ENCODE results near the gene PRICKLE1.

The PRICKLE1 gene

DNA sequence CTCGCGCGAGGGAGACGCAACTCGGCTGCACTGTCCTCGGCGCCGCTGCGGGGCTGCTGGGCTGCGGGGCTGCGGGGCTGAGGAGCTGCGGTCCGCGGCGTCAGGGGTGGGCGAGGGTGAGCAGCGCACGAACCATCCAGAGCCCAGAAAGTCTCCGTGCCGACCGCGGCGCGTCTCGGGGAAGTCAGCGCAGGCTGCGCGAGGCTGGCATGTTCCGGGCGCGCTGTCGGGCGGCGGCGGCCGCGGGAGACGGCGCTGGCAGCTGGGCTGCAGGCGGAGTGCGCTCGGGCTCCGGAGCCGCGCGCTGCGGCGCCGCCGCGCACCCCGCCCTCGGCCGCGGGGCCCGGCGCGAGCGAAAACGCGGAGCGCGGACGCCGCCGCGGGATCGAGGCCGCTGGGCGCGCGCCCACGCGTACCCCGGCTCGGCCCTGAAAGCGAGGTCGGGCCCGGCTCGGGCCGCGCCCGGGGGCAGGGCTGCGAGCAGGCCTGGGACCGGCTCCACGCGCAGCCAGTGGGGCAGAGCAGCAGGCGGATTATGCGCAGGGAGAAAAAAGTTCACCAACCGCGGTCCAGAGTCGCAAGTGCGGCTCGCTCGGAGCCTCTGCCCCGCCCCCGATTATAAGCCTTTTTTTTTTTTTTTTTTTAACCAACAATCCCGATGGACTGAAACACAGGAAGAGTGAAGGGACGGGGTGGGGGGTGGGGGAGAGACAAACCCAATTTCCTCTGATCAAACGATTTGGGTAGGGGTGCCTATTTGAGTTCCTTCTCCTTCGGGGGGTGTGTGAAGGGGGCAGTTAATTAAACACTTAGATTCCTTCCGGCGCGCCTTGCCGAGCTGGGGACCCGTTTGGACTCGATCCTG, at the start of gene PRICKLE1:
PRICKLE1 (minus strand) TSS at position 282 of the 865 bp plus-strand sequence. CDS start 117,230 bp downstream, outside the sequence.
- DNase-seq (ENCODE audit: low spot score) = peak; percentile 77
- in situ Hi-C loops (cut with MboI; ENCODE audit: low sequenced_read_pairs, unreplicated experiment) = loop anchor here (25.0 kb wide), 1 partner anchor 698 kb away; no protein-coding TSS in a partner anchor
- TF ChIP-seq, protein P1, sequence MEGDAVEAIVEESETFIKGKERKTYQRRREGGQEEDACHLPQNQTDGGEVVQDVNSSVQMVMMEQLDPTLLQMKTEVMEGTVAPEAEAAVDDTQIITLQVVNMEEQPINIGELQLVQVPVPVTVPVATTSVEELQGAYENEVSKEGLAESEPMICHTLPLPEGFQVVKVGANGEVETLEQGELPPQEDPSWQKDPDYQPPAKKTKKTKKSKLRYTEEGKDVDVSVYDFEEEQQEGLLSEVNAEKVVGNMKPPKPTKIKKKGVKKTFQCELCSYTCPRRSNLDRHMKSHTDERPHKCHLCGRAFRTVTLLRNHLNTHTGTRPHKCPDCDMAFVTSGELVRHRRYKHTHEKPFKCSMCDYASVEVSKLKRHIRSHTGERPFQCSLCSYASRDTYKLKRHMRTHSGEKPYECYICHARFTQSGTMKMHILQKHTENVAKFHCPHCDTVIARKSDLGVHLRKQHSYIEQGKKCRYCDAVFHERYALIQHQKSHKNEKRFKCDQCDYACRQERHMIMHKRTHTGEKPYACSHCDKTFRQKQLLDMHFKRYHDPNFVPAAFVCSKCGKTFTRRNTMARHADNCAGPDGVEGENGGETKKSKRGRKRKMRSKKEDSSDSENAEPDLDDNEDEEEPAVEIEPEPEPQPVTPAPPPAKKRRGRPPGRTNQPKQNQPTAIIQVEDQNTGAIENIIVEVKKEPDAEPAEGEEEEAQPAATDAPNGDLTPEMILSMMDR (IDR thresholded peaks at IDR 0.05; ENCODE audit: borderline replicate concordance, control extremely low read depth, extremely low read depth, insufficient read depth, missing control alignments) = no peak

DNA sequence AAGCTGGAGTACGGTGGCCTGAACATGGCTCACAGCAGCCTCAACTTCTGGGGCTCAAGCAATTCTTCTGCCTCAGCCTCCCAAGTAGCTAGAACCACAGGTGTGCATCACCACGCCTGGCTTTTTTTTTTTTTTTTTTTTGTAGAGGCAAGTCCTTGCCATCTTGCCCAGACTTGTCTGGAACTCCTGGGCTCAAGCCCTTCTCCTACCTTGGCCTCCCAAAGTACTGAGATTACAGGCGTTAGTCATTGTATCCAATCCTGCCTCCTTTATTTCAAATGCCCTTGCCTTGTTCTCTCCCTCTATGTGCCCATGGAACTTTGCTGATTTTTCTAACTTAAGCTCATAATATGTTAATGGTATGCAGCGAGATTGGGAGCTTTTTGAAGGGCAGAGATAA, 49.2 kb upstream of the PRICKLE1 start:
- DNase-seq (ENCODE audit: low spot score) = no peak
- in situ Hi-C loops (cut with MboI; ENCODE audit: low sequenced_read_pairs, unreplicated experiment) = no loop called here
- TF ChIP-seq, protein P1 (IDR thresholded peaks at IDR 0.05; ENCODE audit: borderline replicate concordance, control extremely low read depth, extremely low read depth, insufficient read depth, missing control alignments) = no peak

DNA sequence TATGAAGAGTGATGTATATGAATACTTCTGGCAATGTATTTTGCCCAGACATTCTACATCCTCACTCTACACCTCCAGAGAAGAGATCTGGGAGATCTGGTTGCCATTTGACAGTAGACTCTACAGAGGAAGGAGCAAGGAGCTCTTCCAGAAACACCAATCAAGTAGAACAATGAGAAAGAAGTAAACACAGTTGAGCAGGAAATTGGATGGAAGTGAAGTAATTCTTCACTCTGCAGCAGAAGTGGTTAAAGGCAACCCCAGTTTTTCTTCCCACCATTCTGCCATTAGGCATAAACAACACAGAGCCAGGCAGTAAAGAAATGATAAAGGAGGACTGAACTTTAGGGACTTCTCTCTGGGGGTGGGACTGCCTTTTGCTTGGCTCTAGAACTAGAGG, 48.5 kb upstream of the PRICKLE1 start:
- in situ Hi-C loops (cut with MboI; ENCODE audit: low sequenced_read_pairs, unreplicated experiment) = no loop called here
- TF ChIP-seq, protein P1 (IDR thresholded peaks at IDR 0.05; ENCODE audit: borderline replicate concordance, control extremely low read depth, extremely low read depth, insufficient read depth, missing control alignments) = no peak
- no peak for DNase-seq (ENCODE audit: low spot score)

DNA sequence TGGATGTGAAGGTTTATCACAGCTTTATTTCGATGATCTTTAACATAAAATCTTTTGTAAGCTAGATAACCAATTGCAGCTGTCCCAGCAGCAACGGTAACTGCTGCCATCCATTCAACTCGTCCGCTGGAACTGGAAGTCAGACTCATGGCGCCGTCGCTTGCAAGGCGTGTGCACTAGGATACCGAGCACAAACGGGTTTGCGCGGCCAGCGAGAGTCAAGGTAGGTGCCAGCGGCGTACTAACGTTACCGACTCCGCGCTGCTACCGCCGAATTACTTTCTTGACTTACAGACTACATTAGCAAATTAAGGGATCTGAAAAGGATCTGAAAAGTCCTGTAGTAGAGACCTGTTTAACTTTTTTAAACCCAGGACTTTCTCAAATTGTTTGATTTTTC, 47.4 kb upstream of the PRICKLE1 start:
- in situ Hi-C loops (cut with MboI; ENCODE audit: low sequenced_read_pairs, unreplicated experiment) = no loop called here
- TF ChIP-seq, protein P1 (IDR thresholded peaks at IDR 0.05; ENCODE audit: borderline replicate concordance, control extremely low read depth, extremely low read depth, insufficient read depth, missing control alignments) = no peak
- DNase-seq (ENCODE audit: low spot score) = no peak

DNA sequence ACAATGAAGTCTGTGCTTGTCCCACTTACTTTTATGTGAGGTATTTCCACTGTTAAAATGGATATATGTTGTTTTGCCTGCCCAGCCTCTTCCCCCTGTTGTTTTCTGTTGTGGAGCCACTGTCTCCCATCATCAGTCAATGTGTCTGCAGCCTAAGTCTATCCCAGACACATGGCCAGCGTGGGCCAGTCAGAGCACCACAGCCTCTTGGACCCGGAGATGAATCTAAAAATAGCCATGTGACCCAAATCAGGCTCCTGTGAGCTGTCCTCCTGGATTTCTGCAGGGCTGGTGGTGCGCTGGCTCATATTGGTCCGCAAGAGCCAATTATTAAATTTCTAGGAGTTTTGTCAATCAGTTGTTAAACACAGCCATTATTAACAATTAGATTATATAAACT, 44.0 kb upstream of the PRICKLE1 start:
- TF ChIP-seq, protein P1 (IDR thresholded peaks at IDR 0.05; ENCODE audit: borderline replicate concordance, control extremely low read depth, extremely low read depth, insufficient read depth, missing control alignments) = no peak
- DNase-seq (ENCODE audit: low spot score) = no peak
- in situ Hi-C loops (cut with MboI; ENCODE audit: low sequenced_read_pairs, unreplicated experiment) = no loop called here

DNA sequence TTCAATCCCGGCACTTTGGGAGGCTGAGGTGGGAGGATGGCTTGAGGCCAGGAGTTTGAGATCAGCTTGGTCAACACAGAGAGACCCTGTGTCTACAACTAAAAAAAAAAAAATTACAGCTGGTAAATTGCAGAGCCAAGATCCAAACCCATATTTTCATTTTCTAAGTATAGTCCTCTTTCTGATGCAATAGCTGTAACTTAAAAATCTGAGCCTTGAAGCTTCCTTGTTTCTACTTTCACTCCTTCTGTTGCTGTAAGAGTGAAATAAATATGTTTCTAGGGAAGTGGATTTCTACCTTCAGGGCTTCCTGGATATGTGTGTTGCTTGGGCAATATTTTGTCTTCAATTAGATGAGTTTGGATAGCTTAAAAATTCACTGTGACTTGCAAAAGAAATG, 42.0 kb upstream of the PRICKLE1 start:
- DNase-seq (ENCODE audit: low spot score) = no peak
- in situ Hi-C loops (cut with MboI; ENCODE audit: low sequenced_read_pairs, unreplicated experiment) = no loop called here
- TF ChIP-seq, protein P1 (IDR thresholded peaks at IDR 0.05; ENCODE audit: borderline replicate concordance, control extremely low read depth, extremely low read depth, insufficient read depth, missing control alignments) = no peak
